GM19324 (cell line): Measurements from ENCODE around the gene ASPN.

Source experiments
- ATAC-seq: cut with Tn5 transposase; IDR thresholded peaks from one replicate; pipeline ENCODE4 v1.9.1; 2021; ENCODE audit warnings: mild to moderate bottlenecking, moderate library complexity; ENCODE audit not compliant: unreplicated experiment, low FRiP score

Gene ASPN

GRCh38 chr9:92478783-92479182 lies 3.5 kb downstream of the ASPN start:
- no peak for ATAC-seq

DNA sequence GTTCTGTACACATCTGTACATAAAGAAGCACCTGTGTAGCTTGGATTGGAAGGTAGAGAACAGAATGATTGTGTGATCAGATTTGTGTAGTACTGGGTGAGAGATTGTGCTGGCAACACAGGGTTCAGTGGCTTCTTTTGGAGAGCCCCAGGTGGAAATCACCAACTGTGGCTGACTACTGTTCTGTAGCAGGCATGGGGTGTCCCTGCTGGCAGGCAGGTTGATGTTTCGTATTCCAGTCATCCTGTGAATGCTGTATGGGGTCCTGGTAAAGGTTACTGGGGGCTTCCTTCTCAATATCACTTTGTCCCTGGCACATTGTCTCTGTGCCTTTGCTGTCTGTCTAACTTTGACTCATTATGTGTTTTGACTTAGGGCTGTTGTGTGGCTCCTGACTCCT lies 5.3 kb downstream of the ASPN start:
- no peak for ATAC-seq

DNA sequence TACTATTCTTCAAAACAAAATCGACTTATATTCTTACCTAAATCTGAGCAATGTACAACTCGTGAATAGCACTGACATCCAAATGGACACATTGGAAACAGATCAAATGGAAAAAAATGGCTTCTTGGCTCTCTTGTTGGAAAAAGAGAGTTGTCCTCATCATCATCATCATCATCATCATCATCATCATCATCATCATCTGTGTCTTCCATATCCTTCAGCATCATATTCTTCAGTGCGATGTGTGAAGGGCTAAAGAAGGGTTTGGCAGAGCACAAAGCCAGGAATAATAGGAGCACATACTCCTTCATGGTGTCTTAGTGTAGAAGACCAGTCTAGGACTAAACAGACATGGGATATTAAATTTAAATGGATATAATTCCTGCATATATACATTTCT lies 7.7 kb downstream of the ASPN start:
- no peak for ATAC-seq

DNA sequence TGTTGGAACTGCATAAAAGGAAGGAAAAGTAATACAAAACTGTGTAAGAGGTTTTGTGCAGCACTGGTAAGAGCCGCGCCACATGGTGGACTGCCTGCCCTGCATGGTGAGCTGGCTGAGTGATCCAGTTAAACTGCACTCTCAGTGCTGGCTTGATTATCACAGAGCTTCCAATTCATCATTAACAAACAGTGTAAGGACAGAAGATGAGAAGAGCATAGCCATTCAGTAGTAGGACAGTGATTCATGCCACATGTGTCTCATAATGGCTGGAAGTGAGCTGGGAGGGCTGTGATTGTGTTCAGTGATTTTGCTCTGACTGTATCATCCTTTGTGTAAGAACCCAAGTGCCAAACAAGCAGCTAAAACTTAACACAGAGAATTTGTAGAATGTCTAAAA lies 14.1 kb downstream of the ASPN start:
- ATAC-seq, result no peak

DNA sequence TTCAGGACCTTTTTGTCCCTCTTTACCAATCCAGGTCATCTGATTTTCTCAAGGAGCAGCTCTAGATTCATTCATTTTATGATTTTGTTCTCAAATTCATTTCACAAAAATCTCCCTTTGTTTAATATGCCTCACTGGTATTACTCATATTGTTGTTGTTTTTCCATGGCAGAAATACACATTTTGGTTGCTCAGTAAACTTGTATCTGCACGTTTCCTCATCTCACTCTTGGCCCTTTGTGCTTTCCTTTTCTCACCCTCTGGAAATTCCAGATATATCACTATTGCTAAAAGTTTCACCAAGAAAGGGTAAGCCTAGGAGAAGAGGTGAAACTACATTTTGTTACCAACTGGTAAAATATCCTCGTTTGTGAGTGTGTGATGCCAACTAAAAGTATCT lies 14.8 kb downstream of the ASPN start:
- no peak for ATAC-seq

GRCh38 chr9:92467041-92467440 lies 15.3 kb downstream of the ASPN start:
- no peak for ATAC-seq

GRCh38 chr9:92463984-92464383 lies 18.3 kb downstream of the ASPN start:
- no peak for ATAC-seq

GRCh38 chr9:92463387-92463786 lies 18.9 kb downstream of the ASPN start:
- ATAC-seq, result no peak

- no peak for ATAC-seq
Observed at GRCh38 chr9:92457576-92457975, 24.7 kb downstream of the ASPN start.

DNA sequence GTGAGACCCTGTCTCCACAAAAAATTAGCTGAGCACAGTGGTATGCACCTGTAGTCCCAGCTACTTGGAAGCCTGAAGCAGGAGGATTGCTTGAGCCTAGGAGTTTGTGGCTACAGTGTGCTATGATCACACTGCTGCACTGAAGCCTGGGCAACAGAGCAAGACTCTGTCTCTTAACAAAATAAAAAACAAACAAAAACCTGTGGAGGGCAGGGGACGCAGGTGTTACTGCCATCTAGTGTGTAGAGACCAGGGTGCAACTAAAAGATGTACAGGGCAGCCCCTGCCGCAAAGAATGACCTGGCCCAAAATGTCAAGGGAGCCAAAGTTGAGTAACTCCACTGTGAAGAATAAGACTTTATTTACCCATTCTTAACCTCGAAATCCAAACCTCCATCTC lies 27.1 kb downstream of the ASPN start:
- no peak for ATAC-seq

- no peak for ATAC-seq
Observed at GRCh38 chr9:92446536-92446935, 35.8 kb downstream of the ASPN start.

DNA sequence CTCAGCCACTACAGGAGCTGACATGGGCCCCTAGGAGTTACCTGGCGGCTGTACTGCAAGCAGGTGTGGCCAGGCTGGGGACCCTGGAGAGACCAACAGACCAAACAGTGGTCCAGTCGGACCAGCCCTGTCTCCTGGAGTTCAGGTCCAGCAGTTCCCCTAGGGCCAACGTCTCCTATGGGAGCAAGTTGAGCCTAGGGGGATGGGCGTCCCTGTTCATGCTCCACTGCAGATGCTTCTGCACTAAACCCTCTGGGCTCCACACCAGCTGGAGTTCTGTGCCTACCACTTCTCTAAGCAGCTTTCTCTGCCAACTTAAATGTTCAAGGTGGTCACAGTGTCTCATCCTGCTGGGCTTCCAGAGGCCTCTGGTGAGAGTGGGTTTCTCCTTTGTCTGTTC lies 37.5 kb downstream of the ASPN start:
- ATAC-seq, result no peak

GRCh38 chr9:92440751-92441046 lies 41.6 kb downstream of the ASPN start:
- ATAC-seq, result no peak

GRCh38 chr9:92439921-92440750 lies 42.2 kb downstream of the ASPN start:
- no peak for ATAC-seq

- no peak for ATAC-seq
Observed at GRCh38 chr9:92438900-92439526, 43.3 kb downstream of the ASPN start.

- no peak for ATAC-seq
Observed at GRCh38 chr9:92435263-92435662, 47.0 kb downstream of the ASPN start.

- no peak for ATAC-seq
Observed at GRCh38 chr9:92432972-92433548, 49.2 kb downstream of the ASPN start.

GRCh38 chr9:92432350-92432749 lies 50.0 kb downstream of the ASPN start:
- ATAC-seq, result no peak

GRCh38 chr9:92429836-92430235 lies 52.5 kb downstream of the ASPN start:
- no peak for ATAC-seq

DNA sequence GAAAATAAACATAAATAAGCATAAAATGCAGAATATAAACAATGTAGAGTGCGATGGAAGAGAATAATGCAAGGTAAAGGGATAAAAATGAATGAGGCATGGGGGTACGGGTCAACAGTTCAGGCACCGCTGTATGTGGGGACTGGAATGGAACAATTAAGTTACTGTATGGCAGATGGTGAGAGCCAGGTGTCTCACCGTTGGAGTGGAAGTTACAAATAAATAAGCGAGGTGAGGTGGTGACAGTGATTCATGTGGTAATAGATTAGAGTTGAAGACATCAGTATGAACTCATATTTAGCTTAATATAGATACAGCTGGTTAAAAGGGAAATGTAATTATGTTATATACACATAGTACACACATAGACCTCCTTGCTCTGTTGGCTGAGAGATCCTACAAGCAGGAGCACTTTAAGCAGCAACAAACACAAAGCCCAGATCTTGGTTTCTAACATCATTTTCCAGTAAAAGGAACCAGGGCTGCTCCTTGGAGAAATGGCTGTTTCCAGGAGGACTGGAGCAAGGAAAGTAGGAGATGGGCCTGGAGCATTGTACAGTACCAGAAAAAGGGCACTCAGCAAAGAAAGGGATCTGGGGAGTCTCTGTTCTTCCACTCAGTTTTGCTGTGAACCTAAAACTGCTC lies 55.7 kb downstream of the ASPN start:
- ATAC-seq, result no peak

GRCh38 chr9:92425474-92425873 lies 56.8 kb downstream of the ASPN start:
- no peak for ATAC-seq

DNA sequence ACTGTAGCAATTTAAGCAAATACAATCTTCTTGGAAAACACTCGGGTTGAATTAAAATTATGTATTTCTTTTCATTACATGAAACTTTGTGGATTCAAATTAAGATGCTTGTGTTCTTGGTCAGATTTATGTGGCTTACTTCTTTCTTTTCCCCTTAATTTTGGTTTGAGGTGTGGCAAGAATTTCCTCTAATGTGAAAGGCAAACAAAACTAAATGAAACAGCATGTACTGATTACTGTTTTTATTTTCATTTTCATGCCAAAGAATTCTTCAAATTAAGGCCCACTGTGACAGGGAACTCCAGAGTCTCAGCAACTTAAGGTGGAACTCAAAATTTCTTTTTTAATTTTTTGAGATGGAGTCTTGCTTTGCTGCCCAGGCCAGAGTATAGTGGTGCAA lies 58.0 kb downstream of the ASPN start, which contains the start of gene OMD:
TSS of gene OMD (minus strand) at position 132 of the 400 bp plus-strand sequence. CDS start 6,913 bp downstream, outside the sequence.
- no peak for ATAC-seq
